Epithelial cell of proximal tubule (primary cell): ENCODE results near the gene DENND6A. TPM values are rescaled to one million over a fixed set of nuclear protein-coding genes. Genes with fewer than 3 reads are reported as not detected.

ENCODE experiments used
- DNase-seq: peaks from one replicate; pipeline ENCODE4 v3.0.0-alpha.2; 2011; ENCODE audit warnings: low read depth
- H3K4me3 ChIP-seq: 2 replicates; pipeline ENCODE4 v1.5.1; 2011; ENCODE audit warnings: low read depth, mild to moderate bottlenecking, low read length
- total RNA-seq: library from RNA; depleted of rRNA; stranded (reverse); fragments of >200 nt; gene quantifications from 2 replicates; pipeline ENCODE4 v1.2.3, GENCODE V29; 2015
- TF ChIP-seq, protein P1 (sequence below): conservative IDR thresholded peaks from 2 replicates; pipeline ENCODE4 v1.5.1; 2012; ENCODE audit warnings: low read depth, mild to moderate bottlenecking, low read length

DENND6A gene
- total RNA-seq, 1 donor from 2014 or later: 26.9 TPM

DNA sequence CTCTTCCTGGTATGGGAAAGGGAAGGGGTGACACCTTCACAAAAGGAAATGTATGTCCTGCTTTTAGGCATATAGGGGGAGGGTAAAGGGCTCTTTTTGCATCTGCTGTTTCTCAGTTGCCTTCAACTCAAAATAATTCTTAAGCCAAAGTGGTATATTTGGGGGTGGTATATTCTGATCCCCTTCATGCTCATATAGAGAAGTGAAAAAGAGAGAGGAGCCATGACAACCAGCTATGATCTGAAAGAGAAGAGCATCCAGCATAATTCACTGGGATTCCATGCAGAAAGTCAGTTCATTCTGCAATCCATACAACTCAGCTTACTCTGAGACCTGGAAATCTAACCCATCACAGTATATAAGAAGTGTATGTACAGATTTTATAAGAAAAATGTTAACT is 22.3 kb downstream of the DENND6A start:
- TF ChIP-seq, protein P1, sequence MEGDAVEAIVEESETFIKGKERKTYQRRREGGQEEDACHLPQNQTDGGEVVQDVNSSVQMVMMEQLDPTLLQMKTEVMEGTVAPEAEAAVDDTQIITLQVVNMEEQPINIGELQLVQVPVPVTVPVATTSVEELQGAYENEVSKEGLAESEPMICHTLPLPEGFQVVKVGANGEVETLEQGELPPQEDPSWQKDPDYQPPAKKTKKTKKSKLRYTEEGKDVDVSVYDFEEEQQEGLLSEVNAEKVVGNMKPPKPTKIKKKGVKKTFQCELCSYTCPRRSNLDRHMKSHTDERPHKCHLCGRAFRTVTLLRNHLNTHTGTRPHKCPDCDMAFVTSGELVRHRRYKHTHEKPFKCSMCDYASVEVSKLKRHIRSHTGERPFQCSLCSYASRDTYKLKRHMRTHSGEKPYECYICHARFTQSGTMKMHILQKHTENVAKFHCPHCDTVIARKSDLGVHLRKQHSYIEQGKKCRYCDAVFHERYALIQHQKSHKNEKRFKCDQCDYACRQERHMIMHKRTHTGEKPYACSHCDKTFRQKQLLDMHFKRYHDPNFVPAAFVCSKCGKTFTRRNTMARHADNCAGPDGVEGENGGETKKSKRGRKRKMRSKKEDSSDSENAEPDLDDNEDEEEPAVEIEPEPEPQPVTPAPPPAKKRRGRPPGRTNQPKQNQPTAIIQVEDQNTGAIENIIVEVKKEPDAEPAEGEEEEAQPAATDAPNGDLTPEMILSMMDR: no peak
- DNase-seq: no peak
- H3K4me3 ChIP-seq: no peak overlapping the region

DNA sequence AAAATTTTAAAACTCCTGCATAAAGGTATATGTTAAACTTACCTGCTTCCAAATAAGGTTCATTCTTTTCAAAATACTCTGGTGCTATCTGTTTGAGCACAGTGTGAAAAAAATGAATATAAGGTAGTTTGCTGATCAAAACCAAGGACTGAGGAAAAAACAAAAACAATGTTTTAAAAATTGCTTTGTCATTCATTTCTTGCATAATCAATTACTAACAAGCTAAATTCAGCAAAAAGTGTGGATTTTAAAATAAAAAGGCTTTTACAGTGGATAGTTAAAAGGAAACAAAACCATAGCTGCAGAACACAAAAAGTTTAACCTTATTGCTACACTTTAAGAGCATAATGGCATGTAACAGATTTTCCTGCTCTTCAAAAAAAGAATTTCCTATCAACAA is 31.5 kb downstream of the DENND6A start:
- no peak for DNase-seq
- H3K4me3 ChIP-seq: no peak overlapping the region
- TF ChIP-seq, protein P1: no peak

DNA sequence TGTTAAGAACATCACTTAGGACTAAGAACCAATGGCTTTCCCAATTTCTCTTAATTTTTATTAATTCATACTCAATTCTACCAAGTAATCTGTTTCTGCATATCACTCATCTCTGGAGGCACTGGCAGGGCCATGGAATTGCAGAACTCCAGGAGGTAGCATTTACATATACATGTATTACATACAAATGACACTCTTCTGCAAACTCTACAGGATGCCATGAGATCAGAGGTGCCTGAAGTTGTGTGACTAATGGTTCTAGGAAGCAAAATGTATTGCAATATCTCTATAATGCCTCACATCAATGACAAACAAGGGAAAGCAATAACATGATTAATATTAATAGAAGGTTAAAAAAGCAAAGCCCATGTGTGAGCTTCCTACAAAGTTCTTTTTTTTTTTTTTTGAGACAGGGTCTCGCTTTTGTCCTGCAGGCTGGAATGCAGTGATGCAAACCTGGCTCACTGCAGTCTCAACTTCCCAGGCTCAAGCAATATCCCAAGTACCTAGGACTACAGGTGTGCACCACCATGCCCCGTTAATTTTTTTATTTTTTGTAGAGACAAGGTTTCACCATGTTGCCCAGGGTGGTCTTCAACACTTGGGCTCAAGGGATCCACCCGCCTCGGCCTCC is 33.0 kb downstream of the DENND6A start:
- TF ChIP-seq, protein P1: no peak
- DNase-seq: no peak
- no peak overlapping the region for H3K4me3 ChIP-seq

DNA sequence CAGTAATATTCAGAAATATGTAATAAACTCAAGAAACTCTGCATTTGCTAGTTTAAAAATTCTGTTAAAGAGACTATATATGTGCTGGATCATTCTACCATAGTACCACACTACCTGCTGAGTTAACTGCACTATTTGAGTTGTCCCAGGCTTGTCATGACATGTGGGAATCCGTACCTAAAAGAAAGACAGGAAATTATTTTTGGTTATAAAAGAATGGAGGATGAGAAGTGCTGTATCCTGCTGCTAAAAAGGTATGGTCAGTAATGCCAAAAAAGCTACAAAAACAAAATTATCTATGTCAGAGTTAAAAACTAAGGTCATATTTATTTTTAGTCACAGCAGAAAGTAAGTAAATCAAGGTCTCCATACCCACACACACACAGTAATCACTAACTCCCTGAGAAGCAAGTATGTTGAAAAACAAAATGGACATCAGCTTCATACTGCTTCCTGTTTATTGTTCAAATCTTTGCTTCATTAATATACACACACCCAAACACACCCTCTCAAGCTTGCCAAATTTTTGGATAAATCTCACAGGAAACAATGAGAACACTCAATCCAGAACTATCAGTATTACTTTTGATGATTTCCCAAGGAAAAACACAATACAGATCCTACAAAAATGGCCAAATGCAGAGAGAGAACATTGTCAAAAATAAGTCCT is 33.7 kb downstream of the DENND6A start:
- no peak for DNase-seq
- H3K4me3 ChIP-seq: no peak overlapping the region
- TF ChIP-seq, protein P1: no peak

DNA sequence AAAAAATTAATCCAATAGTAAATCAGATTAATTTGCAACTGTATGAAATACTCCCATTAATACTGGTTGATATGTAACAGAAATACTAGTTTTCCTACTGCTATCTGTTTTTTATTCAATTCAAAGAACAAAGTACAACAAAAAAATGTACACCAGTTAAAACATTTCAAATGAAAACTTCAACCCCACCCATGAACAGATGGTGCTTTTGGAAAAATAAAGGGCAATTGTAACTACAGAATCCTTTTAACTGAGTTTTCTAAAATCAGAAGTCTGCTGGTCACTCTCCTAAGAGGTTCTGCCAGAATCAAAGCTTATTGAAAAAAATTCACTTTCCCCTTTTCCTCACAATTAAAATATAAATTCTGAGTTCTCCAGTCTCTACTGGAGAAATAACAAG is 34.3 kb downstream of the DENND6A start:
- no peak overlapping the region for H3K4me3 ChIP-seq
- TF ChIP-seq, protein P1: no peak
- no peak for DNase-seq

DNA sequence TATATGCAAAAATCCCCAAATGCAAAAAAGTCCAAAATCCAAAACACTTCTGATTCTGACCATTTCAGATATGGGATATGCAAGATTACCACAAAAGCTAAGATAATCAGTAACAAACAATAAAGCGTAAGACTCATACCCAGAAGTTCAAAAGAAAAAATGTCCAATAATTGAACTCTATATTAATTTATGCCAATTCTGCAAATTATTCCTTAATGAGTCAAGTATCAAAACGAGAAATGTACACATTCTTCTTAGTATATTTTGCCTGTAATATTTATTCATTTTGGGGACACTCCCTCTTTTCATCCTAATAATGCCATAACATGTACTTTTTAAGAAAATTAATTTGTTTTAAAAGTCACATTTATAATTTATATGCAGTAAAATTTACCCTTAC is 37.1 kb downstream of the DENND6A start:
- H3K4me3 ChIP-seq: no peak overlapping the region
- DNase-seq: no peak
- TF ChIP-seq, protein P1: no peak

DNA sequence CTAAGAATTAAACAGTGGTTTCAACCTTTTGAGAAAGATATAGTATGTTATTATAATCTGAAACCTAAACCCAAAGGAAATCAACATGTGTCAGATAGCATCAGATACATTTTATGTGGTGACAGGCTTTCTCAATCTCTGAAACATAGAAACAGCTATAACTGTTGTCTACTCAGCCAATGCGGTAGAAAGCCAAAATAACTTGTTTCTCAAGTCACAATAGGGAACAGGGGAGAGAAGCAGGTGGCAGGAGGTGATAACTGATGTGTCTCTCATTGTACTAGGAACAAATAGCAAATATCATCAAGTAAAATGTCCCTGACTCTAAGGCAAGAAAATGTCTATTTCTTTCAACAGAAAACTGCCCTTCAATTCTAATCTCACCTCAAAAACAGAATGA is 38.6 kb downstream of the DENND6A start:
- TF ChIP-seq, protein P1: no peak

More for the DNA sequence above, 38.6 kb downstream of the DENND6A start:
- no peak overlapping the region for H3K4me3 ChIP-seq
- no peak for DNase-seq
